GM18502 (cell line): ENCODE results near the gene ARHGAP23.
"Not testable (repeated sequence)": the region's sequence is repeated elsewhere in the genome, so short reads cannot be mapped to it uniquely, and the experiment has no call there.

Source experiments
- ATAC-seq: cut with Tn5 transposase; IDR thresholded peaks from one replicate; pipeline ENCODE4 v1.9.1; 2021; ENCODE audit warnings: mild to moderate bottlenecking; ENCODE audit not compliant: unreplicated experiment, poor library complexity

ARHGAP23 gene

GRCh38 chr17:38484242-38485145 is 56.2 kb downstream of the ARHGAP23 start:
- ATAC-seq: not testable (repeated sequence)

DNA sequence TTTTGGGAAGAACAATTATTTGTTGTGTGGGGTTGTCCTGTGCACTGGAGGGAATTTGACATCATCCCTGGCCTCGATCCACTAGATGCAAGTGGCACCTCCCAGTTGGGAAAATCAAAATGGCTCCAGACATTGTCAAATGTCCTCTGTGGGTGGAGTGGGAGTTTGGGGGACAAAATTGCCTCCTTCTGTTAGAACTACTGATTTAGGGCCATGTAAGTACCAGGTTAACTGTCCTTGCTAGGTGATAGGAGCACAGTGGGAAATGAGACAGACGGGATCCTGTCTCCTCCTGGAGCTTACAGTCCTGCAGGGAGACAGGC is 56.8 kb downstream of the ARHGAP23 start:
- no peak for ATAC-seq

DNA sequence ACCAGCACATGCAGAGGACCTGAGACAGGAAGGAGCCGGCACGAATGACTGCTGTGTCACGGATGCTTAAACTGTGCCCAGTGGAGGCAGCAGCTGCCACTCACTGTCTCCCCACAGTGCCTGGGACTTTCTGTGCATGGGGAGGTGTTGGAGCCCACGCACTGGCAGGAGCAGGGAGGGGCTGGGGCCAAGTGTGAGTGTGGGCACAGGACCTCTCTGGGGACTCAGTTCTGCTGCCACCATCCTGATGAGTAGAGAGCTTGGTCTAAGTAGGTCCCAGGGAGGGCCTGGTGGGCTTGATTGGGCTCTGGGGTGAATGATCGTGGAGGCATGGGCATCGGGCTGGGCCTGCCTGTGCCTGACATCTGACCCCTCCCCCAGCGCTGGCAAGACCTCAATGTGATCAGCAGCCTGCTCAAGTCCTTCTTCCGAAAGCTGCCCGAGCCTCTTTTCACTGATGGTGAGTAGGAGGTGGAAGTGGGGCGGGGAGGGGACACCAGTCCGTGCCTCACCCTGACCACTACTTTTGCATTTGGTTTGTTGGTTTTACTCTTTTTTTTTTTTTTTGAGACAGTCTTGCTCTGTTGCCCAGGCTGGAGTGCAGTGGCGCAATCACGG is 57.5 kb downstream of the ARHGAP23 start:
- ATAC-seq: peak; percentile 71

DNA sequence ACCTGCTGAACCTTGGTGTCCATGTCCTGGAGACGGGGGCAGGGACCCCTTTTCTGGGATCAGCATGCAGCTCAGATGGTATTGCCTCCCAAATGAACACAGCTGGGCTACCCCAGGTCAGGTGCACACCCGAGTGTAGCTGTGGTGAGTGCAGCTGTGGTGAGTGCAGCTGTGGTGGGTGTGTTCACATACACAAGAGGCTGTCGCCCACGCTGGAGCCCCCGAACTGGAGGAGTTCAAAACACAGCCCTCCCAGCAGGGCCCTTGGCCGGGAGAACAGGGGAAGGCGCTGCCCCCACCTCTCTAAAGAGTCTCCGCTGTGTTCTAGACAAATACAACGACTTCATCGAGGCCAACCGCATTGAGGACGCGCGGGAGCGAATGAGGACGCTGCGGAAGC is 61.5 kb downstream of the ARHGAP23 start:
- ATAC-seq: not testable (repeated sequence)

GRCh38 chr17:38491346-38492066 is 63.2 kb downstream of the ARHGAP23 start:
- ATAC-seq: not testable (repeated sequence)

- not testable (repeated sequence) for ATAC-seq
These were observed 64.1 kb downstream of the ARHGAP23 start for GRCh38 chr17:38492067-38493040.

DNA sequence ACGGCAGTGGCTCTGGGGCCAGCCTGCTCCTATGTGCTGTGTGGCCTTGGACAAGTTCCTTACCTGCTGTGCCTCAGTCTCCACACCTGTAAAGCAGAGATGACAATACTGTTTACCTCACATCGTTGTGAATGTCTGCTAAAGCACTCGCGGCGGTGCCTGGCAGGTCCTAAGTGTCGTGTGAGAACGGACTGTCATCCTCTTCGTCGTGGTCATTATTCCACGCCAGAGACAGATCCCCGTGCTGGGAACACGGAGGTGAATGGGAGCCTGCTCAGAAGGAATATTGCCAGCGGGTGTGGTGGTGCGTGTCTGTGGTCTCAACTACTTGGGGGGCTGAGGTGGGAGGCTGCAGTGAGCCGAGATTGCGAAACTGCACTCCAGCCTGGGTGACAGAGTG is 65.9 kb downstream of the ARHGAP23 start:
- not testable (repeated sequence) for ATAC-seq

DNA sequence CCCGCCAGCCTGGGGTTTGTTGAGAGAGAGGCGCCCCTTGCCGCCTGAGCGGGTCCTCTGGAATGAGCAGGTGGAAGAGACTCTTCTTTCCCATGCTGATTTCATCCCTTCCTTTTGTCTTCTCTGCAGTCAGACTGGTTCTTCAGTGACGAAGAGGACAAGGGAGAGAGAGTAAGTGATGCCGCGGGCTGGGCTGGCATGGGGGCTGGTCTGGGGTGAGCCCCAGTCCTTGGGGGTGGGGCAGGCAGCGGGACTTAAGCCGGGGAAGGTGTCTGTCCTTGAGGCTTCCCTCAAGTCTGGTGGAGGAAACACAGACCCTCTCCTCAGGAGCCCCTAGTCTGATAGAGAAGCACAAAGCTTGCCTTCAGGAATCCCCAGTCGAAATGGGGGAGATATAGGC is 69.4 kb downstream of the ARHGAP23 start:
- not testable (repeated sequence) for ATAC-seq

- no peak for ATAC-seq
These were observed 70.1 kb downstream of the ARHGAP23 start for GRCh38 chr17:38498353-38498752.

GRCh38 chr17:38499230-38499629 is 71.0 kb downstream of the ARHGAP23 start:
- not testable (repeated sequence) for ATAC-seq

DNA sequence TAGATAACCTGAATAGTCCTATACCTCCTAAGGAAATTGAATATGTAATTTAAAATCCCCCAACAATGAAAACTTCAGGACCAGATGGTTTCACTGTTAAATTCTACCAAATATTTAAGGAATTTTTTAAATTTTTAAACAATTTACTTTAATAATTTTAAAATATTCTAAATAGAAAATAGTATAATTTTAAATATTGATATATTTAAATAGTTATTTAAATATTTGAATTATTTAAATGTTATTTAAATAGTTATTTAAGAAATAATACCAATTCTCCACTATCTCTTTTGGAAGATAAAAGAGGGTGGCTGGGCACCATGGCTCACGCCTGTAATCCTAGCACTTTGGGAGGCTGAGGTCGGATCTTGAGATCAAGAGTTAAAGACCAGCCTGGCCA is 73.5 kb downstream of the ARHGAP23 start:
- not testable (repeated sequence) for ATAC-seq

DNA sequence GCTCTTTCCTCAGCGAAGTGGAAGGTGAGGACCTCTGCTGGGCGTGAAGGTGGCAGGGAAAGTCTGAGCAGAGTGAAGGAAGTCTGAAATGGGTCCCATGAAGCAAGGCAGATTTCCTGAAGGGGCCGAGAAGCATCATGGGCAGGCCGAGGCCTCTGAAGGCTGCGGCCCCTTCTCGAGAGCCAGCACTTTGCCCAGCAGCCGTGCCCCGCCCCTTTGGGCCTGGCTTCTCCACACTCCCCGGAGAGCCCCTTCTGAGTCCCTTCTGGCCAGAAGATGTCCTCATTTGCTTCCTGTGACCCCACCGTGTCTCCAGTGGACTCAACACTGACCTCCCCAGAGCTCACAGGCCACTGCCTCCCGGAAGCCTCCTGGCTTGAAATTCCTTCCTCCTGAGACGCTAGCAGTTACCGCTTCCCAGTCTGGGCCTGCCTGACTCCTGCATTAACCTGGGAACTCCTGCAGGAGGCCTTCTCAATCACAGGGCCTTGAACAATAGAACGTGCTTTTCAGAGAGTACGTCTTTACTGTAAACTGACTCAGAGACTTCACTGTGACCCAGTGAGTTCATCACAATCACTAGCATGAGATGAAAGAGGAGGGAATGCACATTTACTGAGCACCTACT is 75.1 kb downstream of the ARHGAP23 start:
- ATAC-seq: not testable (repeated sequence)

DNA sequence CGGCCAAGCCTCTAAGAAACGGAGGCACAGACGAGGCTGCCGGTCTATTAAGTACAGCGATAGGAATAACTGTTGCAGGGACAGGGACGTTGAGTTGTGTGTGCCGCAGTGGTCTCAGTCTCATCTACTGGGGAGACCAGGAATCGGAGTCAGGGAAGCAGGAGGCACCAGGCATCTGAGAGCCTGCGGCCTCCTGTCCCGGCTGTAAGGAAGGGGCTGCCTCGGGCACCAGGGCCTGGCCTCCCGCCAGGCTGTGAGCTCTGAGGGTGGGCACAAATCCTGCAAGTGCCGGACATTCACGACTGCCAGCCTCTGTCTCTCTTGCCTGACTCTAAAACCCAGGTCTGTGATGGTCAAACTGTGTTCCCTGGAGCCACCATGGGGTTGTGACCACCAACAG is 76.0 kb downstream of the ARHGAP23 start:
- ATAC-seq: no peak

GRCh38 chr17:38507436-38507835 is 79.2 kb downstream of the ARHGAP23 start:
- ATAC-seq: no peak

GRCh38 chr17:38507921-38508569 is 79.8 kb downstream of the ARHGAP23 start:
- no peak for ATAC-seq

DNA sequence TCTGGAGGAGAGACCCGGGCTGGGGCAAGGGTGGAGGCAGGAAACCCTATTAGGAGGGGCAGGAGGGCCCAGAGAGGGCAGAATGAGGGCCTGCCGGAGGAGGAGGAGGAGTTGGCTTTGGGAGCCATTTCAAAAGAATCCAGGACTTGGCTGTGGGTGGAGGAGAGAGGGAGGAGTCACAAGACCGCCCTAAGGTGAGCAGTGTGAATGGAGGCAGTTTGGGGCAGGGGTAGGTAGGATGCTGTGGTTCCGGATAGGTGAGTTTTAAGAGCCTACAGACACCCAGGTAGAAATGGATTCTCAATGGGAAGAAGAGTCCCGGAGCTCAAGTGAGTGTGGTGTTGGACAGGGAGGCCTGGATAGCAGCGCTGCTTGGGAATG is 80.3 kb downstream of the ARHGAP23 start:
- no peak for ATAC-seq

DNA sequence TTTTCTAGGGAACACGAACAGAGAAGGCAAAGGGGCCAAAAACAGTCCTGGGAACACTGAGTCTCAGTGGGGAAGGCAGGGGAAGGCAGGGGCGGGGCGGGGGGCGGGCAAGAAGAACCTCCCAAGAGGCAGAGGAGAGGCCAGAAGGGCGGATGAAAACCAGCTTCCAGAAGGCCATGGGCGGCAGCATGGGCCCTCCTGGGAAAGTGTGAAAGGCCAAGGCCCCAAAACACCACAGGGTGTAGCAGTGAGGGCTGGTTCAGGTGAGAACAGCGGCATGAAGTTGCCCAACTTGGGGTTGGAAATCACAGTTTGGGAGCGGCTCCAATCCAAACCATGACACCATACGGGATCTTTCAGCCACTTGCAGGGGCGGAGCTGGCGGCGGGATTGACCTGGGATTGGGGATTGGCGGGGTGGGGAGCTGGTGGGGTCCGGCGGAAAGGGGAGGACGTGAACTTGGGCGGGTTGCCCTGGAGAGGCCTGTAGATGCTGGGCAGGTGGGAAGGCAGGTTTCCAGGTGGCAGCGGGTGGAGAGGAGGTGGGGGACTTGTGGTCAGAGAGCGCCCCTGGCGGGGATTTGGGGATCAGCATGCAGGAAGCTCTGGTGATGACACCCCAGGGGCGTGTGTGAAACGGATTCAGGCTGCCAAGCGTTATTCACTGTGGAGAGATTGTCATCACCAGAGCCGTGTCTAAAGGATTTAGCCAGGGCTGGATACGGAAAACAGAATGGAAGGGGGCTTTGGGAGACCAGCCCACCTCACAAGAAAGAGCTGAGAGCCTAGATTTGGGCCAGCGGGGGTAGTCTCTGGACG is 80.9 kb downstream of the ARHGAP23 start:
- no peak for ATAC-seq

GRCh38 chr17:38509772-38510420 is 81.6 kb downstream of the ARHGAP23 start:
- no peak for ATAC-seq
